ENCODE results near the gene CYS1.

CYS1 gene

DNA sequence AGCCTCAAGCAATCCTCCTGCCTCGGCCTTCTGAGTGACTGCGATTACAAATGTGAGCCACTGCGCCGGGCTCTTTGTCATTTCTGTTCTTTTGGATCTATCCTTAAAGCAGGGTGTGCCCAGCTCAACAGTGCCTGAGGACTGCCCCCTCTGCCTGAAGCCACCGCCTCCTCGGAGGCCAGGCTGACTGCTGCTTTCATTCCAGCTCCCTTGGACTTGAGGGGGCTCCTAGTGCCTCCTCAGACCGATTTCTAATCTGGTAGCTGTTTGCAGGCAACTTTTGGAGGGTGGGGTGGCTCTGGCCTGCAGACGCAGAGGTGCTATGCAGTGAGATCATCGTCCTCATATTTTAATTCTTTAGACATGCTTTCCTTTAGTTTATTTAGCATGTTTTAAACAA, 72.8 kb downstream of the CYS1 start:
- TF ChIP-seq CTCF (IDR thresholded peaks at IDR 0.05) = no peak
- Histone ChIP-seq H3K79me2 (no peaks in the 10 kb centered on the region), H3K9ac (no peak overlapping the region), H3K36me3 (ENCODE audit: control insufficient read depth, insufficient read depth, low read length) (no peaks in the 10 kb centered on the region), H3K27ac (peak overlapping the region; percentile 94), H3K9me3 (ENCODE audit: control insufficient read depth, low read length) (no peaks in the 10 kb centered on the region), H2AFZ (peak overlapping the region; percentile 62), H3K27me3 (ENCODE audit: control insufficient read depth, insufficient read depth, low read length) (no peaks in the 10 kb centered on the region), H3K4me3 (ENCODE audit: low read depth, low read length) (no peak overlapping the region), H3K4me1 (peaks cover 34% of the 10 kb centered on the region), H3K4me2 (ENCODE audit: low read length) (no peak overlapping the region)

All from parathyroid adenoma (tissue), 2 donors.